HG03558 (cell line): ENCODE measurements around the gene GRIK3.

Experiments used
- ATAC-seq: cut with Tn5 transposase; IDR thresholded peaks from one replicate; pipeline ENCODE4 v1.9.1; 2021; ENCODE audit warnings: moderate number of reproducible peaks; ENCODE audit not compliant: unreplicated experiment; ENCODE audit errors: extremely low read depth

Gene GRIK3

DNA sequence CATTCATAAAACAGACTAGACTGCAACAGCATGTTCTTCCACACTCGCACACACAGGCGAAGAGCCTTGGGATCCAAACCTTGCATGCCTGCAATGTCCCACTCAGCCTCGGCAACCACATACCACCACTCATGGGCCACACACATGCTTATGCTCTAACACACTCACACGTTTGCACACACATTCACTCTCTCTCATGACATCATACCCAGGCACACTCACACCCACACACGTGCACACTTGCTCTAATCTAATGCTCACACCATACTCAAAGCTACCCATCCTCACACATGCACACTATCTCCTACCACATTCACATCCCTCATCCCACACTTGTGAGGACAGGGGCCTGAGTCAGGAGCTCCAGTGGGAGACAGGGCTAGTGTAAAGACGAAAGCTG, 50.3 kb downstream of the GRIK3 start:
- no peak for ATAC-seq

- no peak for ATAC-seq
Measured at GRCh38 chr1:36982709-36983108, 51.6 kb downstream of the GRIK3 start.

DNA sequence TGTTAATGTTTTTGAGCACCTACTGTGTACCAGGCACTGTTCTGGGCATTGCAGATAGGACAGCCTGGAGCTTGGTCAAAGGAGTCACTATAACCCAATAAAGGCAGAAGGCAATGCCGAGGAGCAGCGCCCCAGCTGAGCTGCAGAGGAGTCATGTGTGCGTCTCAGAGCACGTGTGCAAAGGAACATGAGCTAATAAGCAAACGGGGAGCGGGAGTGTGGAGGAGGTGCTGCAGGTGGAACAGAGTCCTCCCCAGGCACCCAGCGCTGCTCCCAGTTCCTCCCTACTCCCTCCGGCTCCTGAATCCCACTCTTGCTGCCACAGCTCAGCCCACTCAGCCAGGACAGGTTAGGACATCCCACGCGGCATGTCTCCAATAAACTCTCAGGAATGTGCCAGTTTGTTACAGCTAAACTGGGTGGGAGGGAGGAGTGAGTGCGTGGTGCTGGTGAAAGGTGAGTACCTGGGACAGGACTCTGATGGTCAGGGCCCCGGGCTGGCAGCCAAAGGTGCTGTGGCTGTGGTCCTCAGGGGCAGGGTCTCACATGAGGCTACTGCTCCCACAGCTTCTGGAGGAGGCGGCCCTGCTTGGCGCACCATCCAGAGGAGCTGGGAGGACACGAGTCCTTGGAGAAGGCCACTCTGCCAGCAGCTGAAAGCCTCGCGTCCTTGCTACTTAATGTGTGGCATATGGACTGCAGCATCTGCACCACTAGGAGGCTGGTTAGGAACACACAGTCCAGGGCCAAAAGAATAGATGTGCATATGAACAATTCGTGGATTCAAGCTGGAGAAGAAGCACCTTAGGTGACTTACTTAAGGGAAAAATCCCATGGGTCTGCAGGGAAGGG, 52.3 kb downstream of the GRIK3 start:
- ATAC-seq, result no peak

GRCh38 chr1:36981126-36981525, 53.2 kb downstream of the GRIK3 start:
- no peak for ATAC-seq

- ATAC-seq, result no peak
Measured at GRCh38 chr1:36977731-36978406, 56.4 kb downstream of the GRIK3 start.

GRCh38 chr1:36975642-36976041, 58.7 kb downstream of the GRIK3 start:
- no peak for ATAC-seq

GRCh38 chr1:36973056-36973455, 61.3 kb downstream of the GRIK3 start:
- no peak for ATAC-seq

DNA sequence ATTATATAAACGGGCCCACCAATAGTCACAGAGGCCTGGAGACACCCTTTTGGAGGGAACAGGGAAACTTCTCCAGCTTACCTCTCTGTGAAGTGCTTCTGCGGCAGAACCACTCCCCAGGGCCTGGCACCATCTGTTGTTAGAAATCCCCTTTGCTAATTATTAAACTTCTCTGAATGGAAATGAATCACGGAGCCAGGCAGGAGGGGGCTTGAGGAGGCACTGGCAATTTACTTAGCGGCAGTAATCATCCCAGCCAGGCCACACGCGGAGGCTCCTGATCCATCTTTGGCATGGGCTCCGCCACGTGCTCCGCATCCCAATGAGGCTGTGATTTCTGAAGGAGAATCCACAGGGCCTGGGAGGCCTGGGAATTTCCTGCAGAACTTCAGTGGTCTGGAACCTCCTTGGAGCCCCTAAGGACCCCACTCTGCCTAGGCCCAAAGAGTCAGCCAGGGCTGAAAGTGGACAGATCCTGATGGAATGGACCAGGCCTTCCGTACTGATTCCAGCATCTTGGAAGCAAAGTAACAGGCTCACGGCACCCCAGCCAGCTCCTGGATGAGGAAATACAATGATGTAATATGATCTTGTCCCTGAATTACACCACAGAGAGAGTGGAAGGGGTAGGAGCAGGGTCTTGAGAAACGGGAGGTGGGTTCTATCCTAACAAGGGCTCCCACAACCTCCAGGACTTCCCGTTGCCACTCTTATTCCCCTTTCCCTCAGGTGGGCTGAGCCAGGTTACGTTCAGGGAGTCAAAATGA, 62.3 kb downstream of the GRIK3 start:
- ATAC-seq, result no peak

DNA sequence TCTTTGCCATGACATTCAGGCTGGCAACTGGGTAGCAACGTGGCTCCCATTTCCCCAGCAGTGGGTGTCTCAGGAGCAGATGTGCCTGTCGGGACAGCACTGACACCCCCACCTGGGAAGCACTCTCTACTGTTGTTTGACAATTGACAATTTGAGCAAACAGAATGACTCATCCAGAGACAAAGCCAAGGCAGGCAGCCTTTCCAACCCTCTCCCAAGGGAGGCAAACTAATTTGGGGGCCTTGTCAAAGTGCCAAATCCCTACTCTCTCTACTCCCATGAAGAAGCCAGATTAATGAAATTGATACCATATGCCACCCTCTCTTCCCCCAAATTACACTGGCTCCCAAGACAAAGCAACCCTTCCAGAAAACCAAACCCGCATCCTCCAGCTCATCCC, 65.6 kb downstream of the GRIK3 start:
- no peak for ATAC-seq

GRCh38 chr1:36966242-36966641, 68.1 kb downstream of the GRIK3 start:
- no peak for ATAC-seq

DNA sequence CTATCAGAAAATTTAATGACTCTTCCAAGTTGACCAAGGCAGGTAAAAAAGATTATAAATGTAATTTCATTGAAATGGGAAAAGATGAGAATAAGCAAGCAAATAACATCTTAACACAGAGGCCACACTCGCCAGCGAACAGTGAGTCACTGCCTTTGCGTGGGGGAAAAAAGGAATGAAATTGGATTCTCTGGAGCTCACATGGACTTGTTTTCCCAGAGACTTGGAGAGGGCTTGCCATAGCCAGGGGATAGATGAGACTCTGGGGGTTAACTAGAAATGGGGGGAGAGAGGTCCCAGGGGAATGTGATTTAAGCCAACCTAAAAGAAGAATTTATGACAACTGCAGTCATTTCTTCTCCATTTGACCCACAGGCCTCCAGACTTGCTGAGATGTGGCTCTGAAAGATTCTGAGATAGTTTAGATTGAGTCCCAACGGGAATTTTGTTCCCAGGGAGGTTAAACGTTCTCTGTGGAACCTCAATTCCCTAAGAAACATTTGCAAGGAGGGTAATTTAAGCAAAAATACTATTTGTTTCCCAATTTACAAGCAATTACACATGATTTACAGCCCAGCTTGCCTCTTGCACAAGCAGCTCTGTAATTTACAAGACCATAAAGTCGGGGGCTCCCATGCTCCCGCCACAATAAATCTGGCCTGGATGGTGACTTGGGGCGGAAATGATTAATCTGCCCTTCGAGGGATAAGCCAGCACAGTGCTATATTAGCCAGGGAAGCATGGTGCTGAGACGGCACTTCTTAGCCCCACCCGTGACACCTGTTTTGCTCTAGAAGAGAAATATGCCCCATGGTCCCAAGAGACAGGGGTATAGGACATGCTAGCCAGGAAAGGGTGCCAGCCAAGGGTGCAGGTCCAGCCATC, 68.8 kb downstream of the GRIK3 start:
- ATAC-seq, result no peak

- no peak for ATAC-seq
Measured at GRCh38 chr1:36964830-36965229, 69.5 kb downstream of the GRIK3 start.

DNA sequence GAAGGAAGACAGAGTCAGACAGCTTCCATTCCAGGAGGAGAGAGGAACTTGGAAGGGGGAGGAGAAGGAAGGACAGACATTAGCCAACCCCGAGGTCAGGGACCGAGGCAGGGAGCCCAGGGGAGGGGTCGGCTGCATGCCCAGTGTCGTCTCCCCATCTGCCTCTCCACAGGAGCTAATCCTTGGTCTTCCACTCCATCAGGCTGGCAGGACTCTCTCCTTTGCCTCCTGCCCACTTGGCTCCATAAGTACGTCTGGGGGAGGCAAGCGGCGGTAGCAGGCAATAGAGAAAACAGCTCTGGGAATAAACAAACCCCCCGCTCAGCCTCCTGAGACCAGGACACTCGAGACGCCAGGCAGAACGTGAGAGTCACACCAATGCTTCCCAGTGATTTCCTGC, 71.3 kb downstream of the GRIK3 start:
- ATAC-seq, result no peak

DNA sequence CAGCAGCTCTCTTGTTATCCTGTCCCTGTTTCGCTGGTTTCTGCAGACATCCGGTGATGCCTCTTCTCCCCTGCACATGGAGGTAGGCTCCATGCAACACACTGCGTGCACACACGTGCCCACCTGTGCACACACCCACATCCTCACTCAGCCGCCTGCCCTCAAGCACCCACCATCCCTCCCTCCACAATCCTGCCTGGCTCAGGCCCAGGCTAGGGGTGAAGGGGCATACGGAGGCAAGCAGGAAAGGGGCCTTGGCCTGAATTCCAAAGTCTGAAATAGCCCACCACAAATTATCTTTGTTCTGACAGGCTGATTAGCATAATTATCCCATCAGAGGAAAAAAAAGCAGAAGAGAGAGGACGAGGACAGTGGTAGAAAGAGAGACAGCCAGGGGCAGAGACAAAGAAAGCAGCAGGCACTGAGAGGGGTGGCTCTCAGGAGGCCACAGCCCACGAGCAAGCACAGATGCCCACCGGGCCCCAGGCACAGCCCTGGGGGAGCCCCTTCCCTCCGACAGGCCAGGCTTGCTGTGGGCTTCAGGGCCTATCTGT, 73.2 kb downstream of the GRIK3 start:
- no peak for ATAC-seq

- no peak for ATAC-seq
Measured at GRCh38 chr1:36956570-36956969, 77.7 kb downstream of the GRIK3 start.

- ATAC-seq, result no peak
Measured at GRCh38 chr1:36955016-36955415, 79.3 kb downstream of the GRIK3 start.

GRCh38 chr1:36953061-36953460, 81.3 kb downstream of the GRIK3 start:
- no peak for ATAC-seq

DNA sequence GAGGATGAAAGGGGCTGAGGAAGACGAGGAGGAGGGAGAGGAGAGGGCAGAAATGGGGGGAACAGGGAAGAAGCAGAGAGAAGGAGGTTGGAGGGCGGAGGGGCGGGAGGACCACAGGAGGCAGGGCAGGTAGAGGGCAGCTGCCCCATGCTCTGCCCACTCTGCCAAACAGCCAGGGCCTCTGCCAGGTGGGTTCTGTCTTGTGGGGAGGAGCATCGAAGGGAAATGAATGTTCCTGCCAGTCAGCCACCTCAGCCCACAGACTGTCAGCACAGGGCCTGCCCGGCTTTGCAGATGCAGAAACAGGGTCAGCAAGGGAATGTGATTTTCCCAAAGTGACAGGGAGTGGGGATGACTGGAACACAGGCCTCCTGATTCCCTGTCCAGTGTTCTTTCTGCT, 82.6 kb downstream of the GRIK3 start:
- no peak for ATAC-seq

- no peak for ATAC-seq
Measured at GRCh38 chr1:36951292-36951750, 83.0 kb downstream of the GRIK3 start.
